ENCODE results near the gene URI1.

- TF ChIP-seq EZH2 (IDR thresholded peaks at IDR 0.05): no peak
- no peak for TF ChIP-seq POLR2AphosphoS5 (IDR thresholded peaks at IDR 0.05; ENCODE audit: borderline replicate concordance, low read depth, low read length)
These were observed 119.4 kb downstream of the URI1 start for GRCh38 chr19:30061223-30062064.

Measured in SK-N-MC (cell line).